ENCODE data around the gene ITSN1.

ITSN1 gene

DNA sequence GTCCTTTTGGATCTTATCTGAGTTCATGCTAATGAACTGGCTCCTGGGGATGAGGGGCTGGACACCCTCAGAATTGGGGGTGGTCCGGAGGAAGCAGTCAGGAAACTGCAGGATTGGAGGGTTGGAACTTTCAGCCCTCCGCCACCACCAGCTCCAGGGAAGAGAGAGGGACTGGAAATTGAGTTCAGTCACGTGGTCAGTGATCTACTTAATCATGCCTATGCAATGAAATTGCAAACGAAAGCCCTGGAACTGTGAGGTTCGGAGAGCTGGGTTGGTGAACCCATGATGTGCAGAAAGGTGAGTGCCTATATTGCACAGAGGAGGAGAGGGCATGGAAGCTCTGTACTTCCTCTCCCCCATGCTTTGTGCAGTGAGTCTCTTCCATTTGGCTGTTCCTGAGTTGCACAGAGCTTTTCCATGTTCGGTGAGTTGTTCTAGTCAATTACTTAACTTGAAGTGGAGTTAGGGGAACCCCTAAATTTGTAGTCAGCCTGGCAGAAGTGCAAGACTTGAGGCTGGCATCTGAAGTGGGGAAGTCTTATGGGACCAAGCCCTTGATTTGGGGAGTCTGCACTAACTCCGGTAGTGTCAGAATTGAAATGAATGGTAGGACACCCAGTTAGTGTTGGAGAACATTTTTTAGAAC, 16.7 kb downstream of the ITSN1 start:
- ChIA-PET POLR2A (no interaction called here), CTCF (interaction anchor here (0.7 to 1.4 kb wide), 2 partner anchors 12 to 39 kb away, joined by 3 to 5 read pairs; no protein-coding TSS in a partner anchor)
- TF ChIP-seq, protein P1, sequence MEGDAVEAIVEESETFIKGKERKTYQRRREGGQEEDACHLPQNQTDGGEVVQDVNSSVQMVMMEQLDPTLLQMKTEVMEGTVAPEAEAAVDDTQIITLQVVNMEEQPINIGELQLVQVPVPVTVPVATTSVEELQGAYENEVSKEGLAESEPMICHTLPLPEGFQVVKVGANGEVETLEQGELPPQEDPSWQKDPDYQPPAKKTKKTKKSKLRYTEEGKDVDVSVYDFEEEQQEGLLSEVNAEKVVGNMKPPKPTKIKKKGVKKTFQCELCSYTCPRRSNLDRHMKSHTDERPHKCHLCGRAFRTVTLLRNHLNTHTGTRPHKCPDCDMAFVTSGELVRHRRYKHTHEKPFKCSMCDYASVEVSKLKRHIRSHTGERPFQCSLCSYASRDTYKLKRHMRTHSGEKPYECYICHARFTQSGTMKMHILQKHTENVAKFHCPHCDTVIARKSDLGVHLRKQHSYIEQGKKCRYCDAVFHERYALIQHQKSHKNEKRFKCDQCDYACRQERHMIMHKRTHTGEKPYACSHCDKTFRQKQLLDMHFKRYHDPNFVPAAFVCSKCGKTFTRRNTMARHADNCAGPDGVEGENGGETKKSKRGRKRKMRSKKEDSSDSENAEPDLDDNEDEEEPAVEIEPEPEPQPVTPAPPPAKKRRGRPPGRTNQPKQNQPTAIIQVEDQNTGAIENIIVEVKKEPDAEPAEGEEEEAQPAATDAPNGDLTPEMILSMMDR (IDR thresholded peaks at IDR 0.05; ENCODE audit: control extremely low read depth, extremely low read depth, low read depth, missing control alignments), result no peak
- no peak for DNase-seq (ENCODE audit: extremely low spot score)

DNA sequence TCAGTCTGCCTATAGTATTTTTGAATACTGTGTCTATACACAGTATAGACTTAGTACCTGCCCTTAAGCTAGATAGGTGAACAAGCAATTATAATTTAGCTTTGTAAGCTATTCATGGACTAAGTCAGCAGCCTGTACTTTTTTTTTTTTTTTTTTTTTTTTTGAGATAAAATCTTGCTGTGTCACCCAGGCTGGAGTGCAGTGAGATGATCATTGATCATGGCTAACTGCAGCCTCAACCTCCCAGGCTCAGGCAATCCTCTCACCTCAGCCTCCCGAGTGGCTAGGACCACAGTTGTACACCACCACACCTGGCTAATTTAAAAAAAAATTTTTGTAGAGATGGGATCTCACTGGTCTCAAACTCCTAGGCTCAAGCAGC, 17.3 kb downstream of the ITSN1 start:
- ChIA-PET CTCF (interaction anchor here (1.4 kb wide), 1 partner anchor 38 kb away, joined by 5 read pairs; no protein-coding TSS in a partner anchor), POLR2A (no interaction called here)
- no peak for DNase-seq (ENCODE audit: extremely low spot score)
- TF ChIP-seq, protein P1 (IDR thresholded peaks at IDR 0.05; ENCODE audit: control extremely low read depth, extremely low read depth, low read depth, missing control alignments), result no peak

DNA sequence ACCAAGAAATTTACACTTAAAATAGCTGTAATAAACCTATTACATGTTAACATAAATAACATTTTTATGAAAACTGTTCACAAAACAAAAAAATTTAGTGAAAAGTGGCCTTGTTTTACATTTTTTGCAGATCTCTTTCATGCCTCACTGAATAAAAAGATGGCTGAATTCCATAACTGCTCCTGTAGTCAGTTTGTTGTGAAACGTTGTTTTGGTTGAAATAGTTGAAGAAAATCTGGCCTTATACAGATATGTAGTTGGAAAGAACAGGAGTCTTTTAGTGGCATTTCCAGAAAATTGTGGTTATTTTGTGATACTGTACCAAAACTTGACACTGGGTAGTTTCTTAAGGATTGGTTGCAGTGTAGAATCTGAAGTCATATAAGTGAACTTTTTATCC, 18.1 kb downstream of the ITSN1 start:
- DNase-seq (ENCODE audit: extremely low spot score), result no peak
- TF ChIP-seq, protein P1 (IDR thresholded peaks at IDR 0.05; ENCODE audit: control extremely low read depth, extremely low read depth, low read depth, missing control alignments), result no peak
- CTCF ChIA-PET, result no interaction called here
- POLR2A ChIA-PET, result no interaction called here

DNA sequence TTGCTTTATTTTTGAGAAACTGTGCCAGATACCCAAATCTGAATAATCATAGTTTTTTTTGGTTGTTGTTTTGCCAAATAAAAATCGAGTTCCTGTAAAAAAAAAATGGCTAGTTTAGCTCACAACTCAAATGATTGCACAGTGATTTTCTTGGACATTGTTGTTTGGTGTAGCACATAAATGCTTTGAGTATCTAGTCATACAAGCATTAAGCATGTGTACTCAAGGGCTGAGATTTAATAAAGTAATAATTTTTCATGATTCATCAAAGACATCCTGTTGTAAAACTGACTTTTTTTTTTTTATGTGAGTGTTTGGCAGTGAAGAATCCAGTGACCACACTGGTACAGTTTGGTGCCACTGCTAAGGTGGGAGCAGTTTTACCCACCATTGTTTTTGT, 18.8 kb downstream of the ITSN1 start:
- ChIA-PET CTCF (no interaction called here), POLR2A (no interaction called here)
- TF ChIP-seq, protein P1 (IDR thresholded peaks at IDR 0.05; ENCODE audit: control extremely low read depth, extremely low read depth, low read depth, missing control alignments), result no peak
- no peak for DNase-seq (ENCODE audit: extremely low spot score)

DNA sequence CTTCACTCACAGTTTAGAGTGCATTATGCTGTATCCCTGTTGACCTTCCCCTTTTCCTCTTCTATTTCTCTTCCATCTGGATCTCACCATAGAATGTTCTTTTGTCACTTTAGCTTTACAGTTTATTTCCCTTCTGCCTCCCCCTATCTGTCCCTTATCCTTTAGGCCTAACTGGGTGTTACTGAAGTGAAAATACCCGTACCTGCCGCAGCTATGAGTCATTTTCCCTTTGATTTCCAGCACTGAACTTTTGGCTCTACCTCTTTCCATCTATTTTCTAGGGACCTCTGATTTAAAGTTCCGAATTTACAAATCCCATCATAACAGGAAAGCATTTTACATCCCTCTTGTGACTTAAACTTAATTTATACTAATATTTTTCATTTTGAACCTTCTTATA, 19.7 kb downstream of the ITSN1 start:
- CTCF ChIA-PET, result interaction anchor here (1.5 kb wide), 1 partner anchor 46 kb away, joined by 3 read pairs; no protein-coding TSS in a partner anchor
- DNase-seq (ENCODE audit: extremely low spot score), result no peak
- POLR2A ChIA-PET, result no interaction called here
- TF ChIP-seq, protein P1 (IDR thresholded peaks at IDR 0.05; ENCODE audit: control extremely low read depth, extremely low read depth, low read depth, missing control alignments), result no peak

DNA sequence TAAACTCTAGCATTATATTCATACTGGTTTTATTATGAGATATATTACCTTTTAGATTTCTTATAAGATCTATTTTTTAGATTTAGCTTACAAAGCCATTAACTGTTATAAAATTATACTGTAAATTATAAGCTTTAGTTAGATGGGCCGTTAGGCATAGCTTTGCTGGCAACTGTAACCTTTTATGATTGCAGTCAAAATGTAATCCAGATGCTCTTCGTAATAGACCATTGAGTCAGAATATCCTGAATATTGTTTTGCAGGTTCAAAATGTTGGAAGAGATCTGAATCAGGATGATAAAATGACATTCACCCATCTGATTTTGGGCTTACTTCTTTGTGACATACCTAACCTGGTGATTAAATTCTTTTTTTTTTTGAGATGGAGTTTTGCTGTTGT, 20.9 kb downstream of the ITSN1 start:
- no peak for DNase-seq (ENCODE audit: extremely low spot score)
- TF ChIP-seq, protein P1 (IDR thresholded peaks at IDR 0.05; ENCODE audit: control extremely low read depth, extremely low read depth, low read depth, missing control alignments), result no peak
- ChIA-PET POLR2A (no interaction called here), CTCF (interaction anchor here (1.5 kb wide), 1 partner anchor 45 kb away, joined by 3 read pairs; no protein-coding TSS in a partner anchor)

All from GM10248 (cell line).